Measurements from ENCODE around the gene UMAD1.

The UMAD1 gene

GRCh38 chr7:7736671-7737070 lies 96.1 kb downstream of the UMAD1 start:
- DNase-seq, result peak; percentile 54

- no peak for DNase-seq
Measured at GRCh38 chr7:7737674-7738073, 97.1 kb downstream of the UMAD1 start.

- DNase-seq, result no peak
Measured at GRCh38 chr7:7738177-7738576, 97.6 kb downstream of the UMAD1 start.

GRCh38 chr7:7738622-7739021 lies 98.1 kb downstream of the UMAD1 start:
- DNase-seq, result peak; percentile 43

- DNase-seq, result no peak
Measured at GRCh38 chr7:7739204-7740036, 98.9 kb downstream of the UMAD1 start.

- DNase-seq, result no peak
Measured at GRCh38 chr7:7740037-7740355, 99.4 kb downstream of the UMAD1 start.

GRCh38 chr7:7742223-7742622 lies 101.7 kb downstream of the UMAD1 start:
- no peak for DNase-seq

- no peak for DNase-seq
Measured at GRCh38 chr7:7745258-7745657, 104.7 kb downstream of the UMAD1 start.

- no peak for DNase-seq
Measured at GRCh38 chr7:7745966-7746365, 105.4 kb downstream of the UMAD1 start.

- no peak for DNase-seq
Measured at GRCh38 chr7:7746458-7746857, 105.9 kb downstream of the UMAD1 start.

- no peak for DNase-seq
Measured at GRCh38 chr7:7750571-7751242, 110.2 kb downstream of the UMAD1 start.

- DNase-seq, result no peak
Measured at GRCh38 chr7:7751243-7752092, 110.9 kb downstream of the UMAD1 start.

- DNase-seq, result peak; percentile 17
Measured at GRCh38 chr7:7756577-7756976, 116.0 kb downstream of the UMAD1 start.

GRCh38 chr7:7757576-7757975 lies 117.0 kb downstream of the UMAD1 start:
- DNase-seq, result no peak

GRCh38 chr7:7761340-7761973 lies 120.9 kb downstream of the UMAD1 start:
- DNase-seq, result peak; percentile 40

GRCh38 chr7:7761974-7762779 lies 121.6 kb downstream of the UMAD1 start:
- no peak for DNase-seq

GRCh38 chr7:7764520-7765396 lies 124.2 kb downstream of the UMAD1 start:
- no peak for DNase-seq

GRCh38 chr7:7765422-7765821 lies 124.9 kb downstream of the UMAD1 start:
- no peak for DNase-seq

- no peak for DNase-seq
Measured at GRCh38 chr7:7766671-7767070, 126.1 kb downstream of the UMAD1 start.

- no peak for DNase-seq
Measured at GRCh38 chr7:7768977-7769709, 128.6 kb downstream of the UMAD1 start.
